GM12873 (cell line): ENCODE results near the gene LAS1L.

Experiments used
- TF ChIP-seq, protein P1 (sequence below): IDR thresholded peaks from 2 replicates; pipeline ENCODE4 v1.5.1; 2012; ENCODE audit warnings: low read depth, mild to moderate bottlenecking, moderate library complexity, low read length, control low read depth; ENCODE audit not compliant: insufficient read depth; ENCODE audit errors: missing control alignments

Gene LAS1L

DNA sequence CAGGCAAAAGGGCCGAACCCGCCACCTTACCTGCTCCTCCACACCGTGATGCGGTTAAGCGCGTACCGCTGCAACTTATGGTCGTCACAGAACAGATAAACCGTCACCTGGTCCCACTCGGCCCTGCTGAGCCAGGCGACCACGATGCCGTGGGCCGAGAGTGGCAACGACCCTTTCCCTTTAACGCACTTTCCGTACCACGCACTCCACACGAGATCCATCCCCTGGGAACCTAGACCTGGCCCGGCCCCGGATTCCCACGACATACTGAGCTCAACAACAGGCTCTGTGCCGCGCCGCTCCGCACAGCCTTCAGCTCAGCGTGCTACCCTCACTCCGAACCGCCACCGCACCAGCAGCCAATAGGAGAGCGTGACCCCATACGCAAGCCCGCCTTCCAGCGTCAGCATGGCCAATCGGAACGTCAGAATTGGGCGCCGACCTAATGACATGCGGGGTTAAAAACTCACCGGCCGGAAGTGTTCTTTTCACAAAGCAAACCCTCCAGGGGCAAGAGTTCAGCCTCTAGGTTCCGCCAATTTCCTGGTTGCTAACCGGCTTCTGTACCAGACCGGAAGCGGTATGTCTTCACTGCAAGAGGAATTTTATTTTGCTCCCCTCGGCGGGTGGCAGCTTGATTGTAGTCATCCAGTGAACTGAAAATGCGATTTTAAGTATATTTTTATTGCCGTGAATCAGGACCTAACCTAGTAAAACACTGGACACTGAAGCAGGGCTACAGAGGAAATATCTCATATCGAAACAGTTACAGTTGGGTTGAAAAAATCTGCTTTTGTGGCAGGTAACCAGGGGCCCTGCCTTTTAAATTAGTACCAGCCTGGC lies at the start of gene LAS1L:
LAS1L (minus strand) TSS at position 338 of the 843 bp plus-strand sequence; CDS start at position 266, 72 bp downstream.
- TF ChIP-seq, protein P1, sequence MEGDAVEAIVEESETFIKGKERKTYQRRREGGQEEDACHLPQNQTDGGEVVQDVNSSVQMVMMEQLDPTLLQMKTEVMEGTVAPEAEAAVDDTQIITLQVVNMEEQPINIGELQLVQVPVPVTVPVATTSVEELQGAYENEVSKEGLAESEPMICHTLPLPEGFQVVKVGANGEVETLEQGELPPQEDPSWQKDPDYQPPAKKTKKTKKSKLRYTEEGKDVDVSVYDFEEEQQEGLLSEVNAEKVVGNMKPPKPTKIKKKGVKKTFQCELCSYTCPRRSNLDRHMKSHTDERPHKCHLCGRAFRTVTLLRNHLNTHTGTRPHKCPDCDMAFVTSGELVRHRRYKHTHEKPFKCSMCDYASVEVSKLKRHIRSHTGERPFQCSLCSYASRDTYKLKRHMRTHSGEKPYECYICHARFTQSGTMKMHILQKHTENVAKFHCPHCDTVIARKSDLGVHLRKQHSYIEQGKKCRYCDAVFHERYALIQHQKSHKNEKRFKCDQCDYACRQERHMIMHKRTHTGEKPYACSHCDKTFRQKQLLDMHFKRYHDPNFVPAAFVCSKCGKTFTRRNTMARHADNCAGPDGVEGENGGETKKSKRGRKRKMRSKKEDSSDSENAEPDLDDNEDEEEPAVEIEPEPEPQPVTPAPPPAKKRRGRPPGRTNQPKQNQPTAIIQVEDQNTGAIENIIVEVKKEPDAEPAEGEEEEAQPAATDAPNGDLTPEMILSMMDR, result no peak

DNA sequence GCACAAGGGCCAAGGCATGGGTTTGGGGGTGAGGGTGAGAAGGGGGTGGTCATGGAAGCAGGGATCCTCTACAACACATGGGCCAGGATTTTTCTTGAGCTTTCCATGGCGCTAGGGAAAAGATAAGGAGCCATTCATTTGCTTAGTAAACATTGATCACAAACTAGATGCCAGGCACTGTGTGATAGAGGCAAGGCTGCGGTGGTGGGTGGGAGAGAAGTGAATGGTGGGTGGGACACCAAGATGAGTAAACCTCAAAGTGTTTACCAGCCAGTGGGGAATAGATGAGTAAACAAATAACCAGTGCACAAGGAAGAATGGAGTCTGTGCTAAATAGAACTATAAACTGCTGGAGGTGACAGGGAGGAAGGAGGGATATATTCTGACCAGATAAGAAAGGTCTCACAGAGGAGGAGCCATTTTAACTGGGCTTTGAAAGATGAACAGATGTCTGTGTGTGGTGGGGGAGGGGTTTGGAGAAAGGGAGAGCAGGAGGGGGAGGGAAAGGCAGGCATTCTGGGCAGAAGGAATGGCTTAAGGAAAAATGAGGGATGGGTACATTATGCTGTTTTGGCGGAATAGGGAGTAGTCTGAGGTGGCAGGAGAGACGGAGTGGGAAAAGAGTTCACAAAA lies 48.0 kb upstream of the LAS1L start:
- TF ChIP-seq, protein P1, result no peak

DNA sequence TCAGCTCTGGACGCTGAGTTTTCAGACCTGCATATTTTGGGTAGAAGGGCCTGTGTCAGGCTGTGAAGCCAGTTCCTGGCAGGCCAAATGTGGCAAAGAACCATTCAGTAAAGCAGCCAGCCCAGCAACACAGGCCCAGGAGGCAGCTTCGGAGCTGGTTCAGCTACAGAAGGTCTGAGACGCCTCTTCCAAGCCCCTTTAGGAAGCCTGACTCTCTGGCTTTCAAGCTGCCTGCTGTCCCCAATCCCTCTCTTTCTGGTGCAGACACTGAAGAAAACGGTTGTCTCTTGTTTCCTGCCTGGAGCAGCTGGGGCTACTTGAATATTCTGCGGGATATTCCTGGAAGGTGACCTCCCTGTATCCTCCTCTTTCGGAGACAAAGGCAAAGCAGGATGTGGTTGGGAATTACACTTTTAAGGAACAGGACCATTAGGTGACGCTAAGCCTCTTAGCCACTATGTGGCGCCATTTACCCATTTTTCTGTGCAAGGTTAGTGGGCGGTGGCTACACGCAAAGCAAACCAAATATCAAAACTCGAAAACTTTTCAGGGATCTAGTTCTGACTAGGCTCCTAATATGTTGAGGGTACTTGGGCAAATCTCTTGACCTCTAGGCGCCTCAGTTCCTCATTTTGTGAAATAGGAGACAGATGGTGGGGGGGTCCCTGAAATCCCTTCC lies 47.2 kb upstream of the LAS1L start:
- TF ChIP-seq, protein P1, result peak; percentile 83

DNA sequence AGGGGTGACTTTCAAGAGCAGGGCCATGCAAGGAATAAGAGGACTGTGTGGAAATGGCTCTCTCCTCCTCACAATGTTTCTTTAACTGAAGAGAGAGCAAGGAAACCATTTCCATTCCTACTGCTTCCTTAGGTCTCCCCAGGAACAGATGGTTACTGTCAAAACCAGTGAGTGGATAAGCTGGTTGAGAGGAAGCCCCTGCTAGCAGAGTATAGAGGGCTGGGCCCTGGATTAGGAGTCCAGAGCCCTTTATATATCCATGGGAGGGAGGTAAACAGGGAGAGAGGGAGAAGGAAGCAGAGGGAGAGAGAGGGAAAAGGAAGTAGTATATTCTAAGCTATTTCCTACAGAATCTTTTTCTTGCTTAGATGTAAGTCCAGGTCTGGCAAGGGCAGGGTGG lies 43.8 kb upstream of the LAS1L start:
- TF ChIP-seq, protein P1, result no peak

DNA sequence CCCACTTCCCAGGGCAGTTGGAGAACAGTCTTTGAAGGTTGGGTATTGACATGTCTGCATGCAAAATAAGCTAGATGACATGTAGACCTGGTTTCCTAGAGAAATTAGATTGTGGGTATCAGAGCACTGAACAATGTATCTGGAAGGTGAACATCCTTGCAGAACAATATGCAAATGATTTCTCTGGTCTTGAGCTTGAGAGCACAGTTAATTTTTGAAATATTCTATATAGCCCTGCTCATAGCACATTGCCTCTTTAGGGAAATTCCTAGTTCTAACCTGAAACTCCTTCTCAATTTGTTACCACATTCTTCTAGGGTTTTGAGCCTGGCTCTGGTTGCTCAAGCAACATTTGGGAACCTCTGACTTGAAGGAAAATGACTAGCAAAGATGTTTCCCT lies 41.6 kb upstream of the LAS1L start:
- TF ChIP-seq, protein P1, result no peak

DNA sequence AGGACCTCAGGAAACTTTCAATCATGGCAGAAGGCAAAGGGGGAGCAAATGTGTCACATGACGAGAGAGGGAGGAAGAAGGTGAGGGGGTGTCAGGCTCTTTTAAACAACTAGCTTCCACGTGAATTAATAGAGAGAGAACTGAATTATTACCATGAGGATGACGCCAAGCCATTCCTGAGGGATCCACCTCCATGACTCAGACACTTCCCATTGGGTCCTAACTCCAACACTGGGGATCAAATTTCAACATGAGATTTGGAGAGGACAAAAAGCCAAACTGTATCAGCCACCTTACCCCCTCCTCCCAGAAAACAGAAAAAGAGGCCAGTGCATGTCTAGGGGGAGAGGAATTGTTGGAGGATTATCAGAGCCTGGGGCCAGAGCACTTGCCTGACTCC lies 40.4 kb upstream of the LAS1L start:
- TF ChIP-seq, protein P1, result no peak

DNA sequence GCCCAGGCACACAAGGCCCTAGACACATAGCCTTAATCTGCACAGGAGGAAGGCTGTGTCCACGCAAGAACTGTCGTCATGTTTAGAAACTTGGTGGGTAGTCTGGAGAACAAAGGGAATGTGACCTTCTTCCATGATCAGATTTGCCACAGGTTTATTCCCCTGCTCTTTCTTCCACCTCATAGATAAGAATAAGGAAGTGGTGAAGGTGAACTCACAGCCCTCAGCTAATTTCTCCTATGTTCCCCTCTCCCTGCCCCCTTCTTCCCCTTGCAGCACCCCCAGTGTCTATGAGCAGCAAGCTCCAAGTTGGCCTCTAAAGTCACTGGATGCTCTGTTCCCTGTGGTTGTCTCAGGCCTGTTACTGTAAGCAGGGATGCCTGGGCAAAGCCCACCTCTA lies 39.8 kb upstream of the LAS1L start:
- TF ChIP-seq, protein P1, result no peak
